Nephron progenitor cell (in vitro differentiated cells): Measurements from ENCODE around the gene RSRC1.
"Not testable (repeated sequence)": the region's sequence is repeated elsewhere in the genome, so short reads cannot be mapped to it uniquely, and the experiment has no call there.

Source experiments
- DNase-seq: peaks from one replicate; pipeline ENCODE4 v3.0.0; 2021
- H3K27ac Mint-ChIP-seq: 2 replicates; pipeline ENCODE4 v1.8.0; 2021; ENCODE audit warnings: mild to moderate bottlenecking, moderate library complexity, mixed read lengths
- H3K27me3 Mint-ChIP-seq: 2 replicates; pipeline ENCODE4 v1.8.0; 2021; ENCODE audit warnings: mild to moderate bottlenecking, low read depth, mixed read lengths; ENCODE audit not compliant: poor library complexity
- H3K36me3 Mint-ChIP-seq: 2 replicates; pipeline ENCODE4 v1.8.0; 2021; ENCODE audit warnings: low read depth, mixed read lengths
- H3K4me1 Mint-ChIP-seq: 2 replicates; pipeline ENCODE4 v1.8.0; 2021; ENCODE audit warnings: mixed read lengths
- H3K4me3 Mint-ChIP-seq: 2 replicates; pipeline ENCODE4 v1.8.0; 2021; ENCODE audit warnings: mild to moderate bottlenecking, moderate library complexity, mixed read lengths
- H3K9me3 Mint-ChIP-seq: 2 replicates; pipeline ENCODE4 v1.8.0; 2021; ENCODE audit warnings: mild to moderate bottlenecking, moderate library complexity, mixed read lengths
- TF ChIP-seq, protein P1 (sequence below): fragments of 200-600 bp; sonication (generic); IDR thresholded peaks from 2 replicates; pipeline ENCODE4 v1.5.0; 2021; ENCODE audit warnings: antibody characterized with exemption

The RSRC1 gene

DNA sequence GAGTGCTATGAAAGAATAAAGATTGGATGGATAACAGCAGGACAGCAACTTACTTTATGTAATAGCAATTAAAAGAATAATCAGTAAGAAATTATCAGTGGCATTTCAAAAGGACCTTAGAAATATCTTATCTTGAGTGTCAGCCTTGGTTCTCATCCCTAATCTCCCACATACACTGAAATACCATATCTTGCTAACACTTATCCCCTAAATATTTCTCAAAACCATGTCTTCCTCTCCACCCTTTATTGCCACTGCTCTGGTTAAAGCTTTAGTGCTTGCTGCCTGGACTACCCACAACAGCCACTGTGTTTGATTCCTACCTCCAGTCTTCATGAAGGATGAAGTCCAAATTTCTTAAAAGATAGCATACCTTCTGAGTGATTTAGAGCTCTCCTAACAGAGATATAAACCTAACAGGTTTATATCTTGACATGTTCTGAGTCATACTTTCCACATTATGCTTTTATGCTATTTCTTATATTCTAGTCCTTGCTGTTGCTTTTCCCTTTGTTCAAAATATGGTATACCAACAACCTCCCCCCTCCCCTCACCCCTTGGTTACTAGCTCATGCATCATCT, 202.8 kb downstream of the RSRC1 start:
- no peaks in the 10 kb centered on the region for H3K36me3 Mint-ChIP-seq
- H3K4me3 Mint-ChIP-seq, result no peak overlapping the region
- DNase-seq, result no peak
- H3K27me3 Mint-ChIP-seq, result peaks cover 3% of the 10 kb centered on the region
- TF ChIP-seq, protein P1, sequence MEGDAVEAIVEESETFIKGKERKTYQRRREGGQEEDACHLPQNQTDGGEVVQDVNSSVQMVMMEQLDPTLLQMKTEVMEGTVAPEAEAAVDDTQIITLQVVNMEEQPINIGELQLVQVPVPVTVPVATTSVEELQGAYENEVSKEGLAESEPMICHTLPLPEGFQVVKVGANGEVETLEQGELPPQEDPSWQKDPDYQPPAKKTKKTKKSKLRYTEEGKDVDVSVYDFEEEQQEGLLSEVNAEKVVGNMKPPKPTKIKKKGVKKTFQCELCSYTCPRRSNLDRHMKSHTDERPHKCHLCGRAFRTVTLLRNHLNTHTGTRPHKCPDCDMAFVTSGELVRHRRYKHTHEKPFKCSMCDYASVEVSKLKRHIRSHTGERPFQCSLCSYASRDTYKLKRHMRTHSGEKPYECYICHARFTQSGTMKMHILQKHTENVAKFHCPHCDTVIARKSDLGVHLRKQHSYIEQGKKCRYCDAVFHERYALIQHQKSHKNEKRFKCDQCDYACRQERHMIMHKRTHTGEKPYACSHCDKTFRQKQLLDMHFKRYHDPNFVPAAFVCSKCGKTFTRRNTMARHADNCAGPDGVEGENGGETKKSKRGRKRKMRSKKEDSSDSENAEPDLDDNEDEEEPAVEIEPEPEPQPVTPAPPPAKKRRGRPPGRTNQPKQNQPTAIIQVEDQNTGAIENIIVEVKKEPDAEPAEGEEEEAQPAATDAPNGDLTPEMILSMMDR, result no peak
- H3K27ac Mint-ChIP-seq, result no peak overlapping the region
- no peaks in the 10 kb centered on the region for H3K9me3 Mint-ChIP-seq
- no peaks in the 10 kb centered on the region for H3K4me1 Mint-ChIP-seq

- Mint-ChIP-seq H3K27ac (no peak overlapping the region), H3K27me3 (peaks cover 3% of the 10 kb centered on the region), H3K4me1 (no peaks in the 10 kb centered on the region), H3K36me3 (no peaks in the 10 kb centered on the region), H3K4me3 (no peak overlapping the region), H3K9me3 (no peaks in the 10 kb centered on the region)
- no peak for DNase-seq
- TF ChIP-seq, protein P1, result peak; percentile 59
Observed at GRCh38 chr3:158313338-158313927, 203.5 kb downstream of the RSRC1 start.

DNA sequence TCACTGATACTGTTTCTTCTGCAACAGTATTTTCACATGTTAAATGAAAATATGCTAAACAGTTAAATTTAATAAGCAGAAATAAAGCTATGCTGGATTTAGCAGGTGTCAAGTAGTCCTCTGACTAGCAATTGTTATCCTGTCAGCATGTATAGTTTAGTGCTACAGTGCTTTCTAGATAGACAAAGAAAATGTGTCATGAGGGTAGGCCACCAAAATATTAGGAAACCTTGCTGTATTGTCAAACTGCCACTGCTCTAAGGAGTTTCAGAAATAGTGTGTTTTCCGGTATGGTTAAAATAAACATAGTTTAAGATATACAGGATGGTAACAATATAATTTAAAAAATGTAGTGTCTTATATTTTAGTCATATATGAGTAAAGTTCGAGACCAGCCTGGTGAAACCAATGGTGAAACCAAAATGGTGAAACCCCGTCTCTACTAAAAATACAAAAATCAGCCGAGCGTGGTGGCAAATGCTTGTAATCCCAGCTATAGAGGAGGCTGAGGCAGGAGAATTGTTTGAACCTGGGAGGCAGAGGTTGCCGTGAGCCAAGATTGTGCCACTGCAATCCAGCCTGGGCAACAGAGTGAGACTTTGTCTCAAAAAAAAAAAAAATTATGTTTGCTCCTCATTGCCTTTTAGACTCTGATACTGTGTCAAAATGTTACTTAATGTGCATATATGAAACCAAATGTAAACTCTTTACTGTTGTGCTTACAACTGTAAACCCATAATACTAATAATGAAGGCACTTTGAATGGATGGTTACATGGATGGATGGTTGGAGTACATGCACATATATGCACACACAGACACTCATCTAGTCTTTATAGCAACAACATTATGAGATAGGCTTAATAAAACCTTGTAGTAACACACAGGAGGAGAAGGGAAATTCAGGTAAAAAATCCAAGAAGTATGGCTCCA, 204.8 kb downstream of the RSRC1 start:
- Mint-ChIP-seq H3K27me3 (peaks cover 3% of the 10 kb centered on the region), H3K27ac (no peak overlapping the region), H3K36me3 (no peaks in the 10 kb centered on the region), H3K9me3 (no peaks in the 10 kb centered on the region), H3K4me3 (no peak overlapping the region), H3K4me1 (no peaks in the 10 kb centered on the region)
- TF ChIP-seq, protein P1, result no peak
- no peak for DNase-seq

DNA sequence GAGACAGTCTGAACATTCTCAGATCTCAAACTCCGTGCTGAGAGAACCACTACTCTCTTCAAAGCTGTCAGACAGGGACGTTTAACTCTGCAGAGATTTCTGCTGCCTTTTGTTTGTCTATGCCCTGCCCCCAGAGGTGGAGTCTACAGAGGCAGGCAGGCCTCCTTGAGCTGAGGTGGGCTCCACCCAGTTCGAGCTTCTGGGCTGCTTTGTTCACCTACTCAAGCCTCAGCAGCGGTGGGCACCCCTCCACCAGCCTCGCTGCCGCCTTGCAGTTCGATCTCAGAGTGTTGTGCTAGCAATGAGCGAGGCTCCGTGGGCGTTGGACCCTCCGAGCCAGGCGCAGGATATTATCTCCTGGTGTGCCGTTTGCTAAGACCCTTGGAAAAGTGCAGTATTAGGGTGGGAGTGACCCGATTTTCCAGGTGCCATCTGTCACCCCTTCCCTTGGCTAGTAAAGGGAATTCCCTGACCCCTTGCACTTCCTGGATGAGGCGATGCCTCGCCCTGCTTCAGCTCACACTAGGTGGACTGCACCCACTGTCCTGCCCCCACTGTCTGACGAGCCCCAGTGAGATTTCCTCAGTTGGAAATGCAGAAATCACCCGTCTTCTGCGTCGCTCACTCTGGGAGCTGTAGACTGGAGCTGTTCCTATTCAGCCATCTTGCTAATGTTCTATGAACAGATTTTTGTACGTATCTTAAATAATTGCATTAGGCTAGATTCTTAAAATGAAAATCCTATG, 220.0 kb downstream of the RSRC1 start:
- Mint-ChIP-seq H3K4me1 (peaks cover 15% of the 10 kb centered on the region), H3K9me3 (peaks cover 23% of the 10 kb centered on the region), H3K27ac (peak overlapping the region; percentile 40), H3K4me3 (peak overlapping the region; percentile 62)
- H3K27me3 Mint-ChIP-seq, H3K36me3 Mint-ChIP-seq: not testable (repeated sequence)
- DNase-seq, result peak; percentile 8

GRCh38 chr3:158330870-158331269, 221.0 kb downstream of the RSRC1 start:
- Mint-ChIP-seq H3K4me1 (peaks cover 15% of the 10 kb centered on the region), H3K9me3 (peaks cover 19% of the 10 kb centered on the region), H3K4me3 (no peak overlapping the region), H3K27ac (no peak overlapping the region), H3K36me3 (peaks cover 4% of the 10 kb centered on the region), H3K27me3 (no peaks in the 10 kb centered on the region)
- no peak for DNase-seq
- TF ChIP-seq, protein P1, result no peak

DNA sequence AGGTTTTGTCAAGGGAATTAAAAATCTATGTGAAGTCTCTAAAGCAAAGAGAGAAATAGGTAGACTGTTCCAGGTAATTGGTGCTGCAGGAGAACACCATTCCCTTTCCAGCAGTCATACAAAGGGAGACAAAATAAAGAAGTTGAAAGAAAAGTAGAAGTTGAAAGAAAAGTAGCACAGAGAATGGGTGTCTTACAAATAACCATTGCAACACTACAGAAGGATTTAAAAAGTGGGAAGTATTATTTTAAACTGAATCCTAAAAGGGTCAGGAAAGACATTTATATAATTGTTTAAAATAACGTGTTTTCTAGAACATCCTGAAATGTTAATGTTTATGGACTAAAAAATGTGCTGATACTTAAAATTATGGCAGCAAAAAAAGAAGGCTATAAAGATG, 223.8 kb downstream of the RSRC1 start:
- Mint-ChIP-seq H3K4me3 (no peak overlapping the region), H3K9me3 (peaks cover 3% of the 10 kb centered on the region), H3K36me3 (peaks cover 4% of the 10 kb centered on the region), H3K4me1 (peaks cover 15% of the 10 kb centered on the region), H3K27me3 (no peaks in the 10 kb centered on the region), H3K27ac (no peak overlapping the region)
- DNase-seq, result no peak
- TF ChIP-seq, protein P1, result no peak
